ENCODE results near the gene SRGAP3. TPM values are rescaled to one million over a fixed set of nuclear protein-coding genes. Genes with fewer than 3 reads are reported as not detected.

Gene SRGAP3
- total RNA-seq, 1 donor from 2014 or later = 0.99 TPM

- peaks cover 2% of the 10 kb centered on the region for H3K36me3 Mint-ChIP-seq (ENCODE audit: low read depth)
- H3K9me3 Mint-ChIP-seq (ENCODE audit: low read depth) = no peaks in the 10 kb centered on the region
- peaks cover 5% of the 10 kb centered on the region for H3K27me3 Mint-ChIP-seq (ENCODE audit: low read depth)
- peaks cover 9% of the 10 kb centered on the region for H3K4me1 Mint-ChIP-seq (ENCODE audit: low read depth)
- no peak for DNase-seq (ENCODE audit: low spot score)
- no peak for TF ChIP-seq CTCF (IDR thresholded peaks at IDR 0.05)
- H3K27ac Mint-ChIP-seq (ENCODE audit: unreplicated experiment) = no peak overlapping the region
- H3K4me3 Mint-ChIP-seq (ENCODE audit: unreplicated experiment) = no peak overlapping the region
Observed at GRCh38 chr3:9216736-9217135, 32.7 kb downstream of the SRGAP3 start.

DNA sequence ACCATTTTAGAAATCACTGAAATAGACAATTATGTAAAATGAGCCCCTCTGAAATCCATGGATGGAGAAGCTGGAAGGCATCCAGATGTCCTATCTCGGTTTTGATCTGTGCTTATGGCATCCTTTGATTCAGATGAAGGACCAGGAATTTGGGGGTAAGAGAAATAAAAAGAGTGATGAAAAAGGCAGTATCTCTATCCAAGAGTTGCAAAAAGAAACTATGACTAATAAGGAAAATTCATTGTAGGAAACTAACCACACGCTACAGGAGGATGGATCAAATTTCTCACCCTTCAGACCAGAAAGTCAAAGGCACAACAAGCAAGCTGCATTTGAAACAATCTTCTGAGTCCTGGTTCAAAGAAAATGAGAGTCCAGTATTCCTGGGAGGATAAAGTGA is 34.8 kb downstream of the SRGAP3 start:
- H3K27ac Mint-ChIP-seq (ENCODE audit: unreplicated experiment) = peak overlapping the region; percentile 53
- no peak for TF ChIP-seq CTCF (IDR thresholded peaks at IDR 0.05)
- peaks cover 16% of the 10 kb centered on the region for H3K4me1 Mint-ChIP-seq (ENCODE audit: low read depth)
- DNase-seq (ENCODE audit: low spot score) = no peak
- no peak overlapping the region for H3K4me3 Mint-ChIP-seq (ENCODE audit: unreplicated experiment)
- no peaks in the 10 kb centered on the region for H3K27me3 Mint-ChIP-seq (ENCODE audit: low read depth)
- no peaks in the 10 kb centered on the region for H3K9me3 Mint-ChIP-seq (ENCODE audit: low read depth)
- H3K36me3 Mint-ChIP-seq (ENCODE audit: low read depth) = no peaks in the 10 kb centered on the region

DNA sequence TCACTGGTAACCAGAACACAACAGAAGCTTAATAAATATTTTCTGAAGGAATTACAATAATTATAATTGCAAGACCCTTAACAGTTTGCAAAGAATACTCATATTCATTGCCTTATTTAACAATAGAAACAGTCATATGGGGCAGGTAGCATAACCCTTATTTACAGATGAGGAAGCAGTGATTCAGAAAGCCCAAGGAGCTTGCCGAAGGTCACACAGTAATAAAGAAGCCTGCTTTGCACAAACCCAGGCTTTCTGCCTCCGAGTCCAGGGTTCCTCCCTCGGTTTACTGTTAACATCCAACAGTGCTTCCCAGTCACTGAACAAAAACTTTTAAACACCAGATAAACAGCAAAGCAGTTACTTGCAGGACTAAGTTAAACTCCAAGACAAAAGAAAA is 35.3 kb downstream of the SRGAP3 start:
- DNase-seq (ENCODE audit: low spot score) = no peak
- Mint-ChIP-seq H3K4me3 (ENCODE audit: unreplicated experiment) (no peak overlapping the region), H3K9me3 (ENCODE audit: low read depth) (no peaks in the 10 kb centered on the region), H3K27ac (ENCODE audit: unreplicated experiment) (no peak overlapping the region), H3K36me3 (ENCODE audit: low read depth) (no peaks in the 10 kb centered on the region), H3K27me3 (ENCODE audit: low read depth) (no peaks in the 10 kb centered on the region), H3K4me1 (ENCODE audit: low read depth) (peaks cover 16% of the 10 kb centered on the region)
- TF ChIP-seq CTCF (IDR thresholded peaks at IDR 0.05) = no peak

GRCh38 chr3:9213019-9213634 is 36.3 kb downstream of the SRGAP3 start:
- Mint-ChIP-seq H3K36me3 (ENCODE audit: low read depth) (no peaks in the 10 kb centered on the region), H3K9me3 (ENCODE audit: low read depth) (no peaks in the 10 kb centered on the region)

More at GRCh38 chr3:9213019-9213634, 36.3 kb downstream of the SRGAP3 start:
- H3K27me3 Mint-ChIP-seq (ENCODE audit: low read depth) = no peaks in the 10 kb centered on the region
- no peak for DNase-seq (ENCODE audit: low spot score)
- H3K4me1 Mint-ChIP-seq (ENCODE audit: low read depth) = peaks cover 16% of the 10 kb centered on the region
- no peak overlapping the region for H3K4me3 Mint-ChIP-seq (ENCODE audit: unreplicated experiment)
- TF ChIP-seq CTCF (IDR thresholded peaks at IDR 0.05) = no peak
- H3K27ac Mint-ChIP-seq (ENCODE audit: unreplicated experiment) = no peak overlapping the region
